Right ventricle myocardium superior (tissue), 1 donor: ENCODE results near the gene SIRT1. TPM values are rescaled to one million over a fixed set of nuclear protein-coding genes. Genes with fewer than 3 reads are reported as not detected.
A peak's percentile ranks its signal among the peaks of the same experiment; 100 is the strongest.
"Not testable (repeated sequence)": the region's sequence is repeated elsewhere in the genome, so short reads cannot be mapped to it uniquely, and the experiment has no call there.

Experiments
- ATAC-seq: fragments of 200-7000 bp; cut with Tn5 transposase; one replicate; pipeline ENCODE4 v1.9.1; 2020; ENCODE audit warnings: mild to moderate bottlenecking; ENCODE audit not compliant: poor library complexity
- DNase-seq: peaks from one replicate; pipeline ENCODE4 v3.0.0-alpha.2; 2020
- intact Hi-C: fragments of 100-400 bp; cut with DNase I; formaldehyde crosslinking; loops from one replicate; pipeline ENCODE4 v1.11.2; 2022
- long read RNA-seq: library from polyadenylated mRNA; unstranded; transcript quantifications from one replicate; pipeline ENCODE4 v2.0.0, GENCODE V29; 2021
- total RNA-seq: library from RNA; stranded (reverse); fragmentation: NEBNext Ultra II Directional; extraction: Animal tissue kit (Norgen Biotek cat#: 25700); gene quantifications from one replicate; pipeline ENCODE4 v1.2.1, GENCODE V29; 2021
- donor health status: DM: no; HTN: yes; CAD: no; lungs with severe emphysema.

The SIRT1 gene
- total RNA-seq: 11.7 TPM
- long read RNA-seq, full-length matches to known transcripts: 23 of 23 reads
- long read RNA-seq, partial matches to known transcripts: 0 of 23 reads
- long read RNA-seq, other reads (novel, unspliced or antisense): 0 of 23 reads

GRCh38 chr10:67884313-67884841, at the start of gene SIRT1:
SIRT1 (plus strand) TSS chr10:67884656; CDS start chr10:67884722, 66 bp downstream.
- peak; percentile 96 for ATAC-seq
- intact Hi-C loops: no loop called here

GRCh38 chr10:67835541-67836394, 48.7 kb upstream of the SIRT1 start:
- intact Hi-C loops, ATAC-seq: not testable (repeated sequence)

More at GRCh38 chr10:67884313-67884841, at the start of gene SIRT1:
- peak; percentile 99 for DNase-seq

GRCh38 chr10:67836488-67836887, 48.0 kb upstream of the SIRT1 start:
- DNase-seq (no peak), ATAC-seq (no peak)
- intact Hi-C loops: no loop called here

More at GRCh38 chr10:67835541-67836394, 48.7 kb upstream of the SIRT1 start:
- DNase-seq: not testable (repeated sequence)

GRCh38 chr10:67836972-67837371, 47.5 kb upstream of the SIRT1 start:
- intact Hi-C loops: no loop called here
- DNase-seq: no peak
- ATAC-seq: no peak

GRCh38 chr10:67837541-67838314, 46.7 kb upstream of the SIRT1 start, which contains the start of gene DNAJC12:
DNAJC12 (minus strand) TSS chr10:67838188; CDS start chr10:67838011, 177 bp downstream.
- intact Hi-C loops: no loop called here
- ATAC-seq (peak; percentile 92), DNase-seq (no peak)

- DNase-seq, ATAC-seq, intact Hi-C loops: not testable (repeated sequence)
These were observed 44.9 kb upstream of the SIRT1 start for GRCh38 chr10:67839511-67839910.

GRCh38 chr10:67839951-67840350, 44.5 kb upstream of the SIRT1 start:
- no peak for ATAC-seq
- intact Hi-C loops: no loop called here
- DNase-seq: no peak

GRCh38 chr10:67841737-67842136, 42.7 kb upstream of the SIRT1 start:
- DNase-seq (no peak), ATAC-seq (no peak)
- intact Hi-C loops: no loop called here

GRCh38 chr10:67843284-67843683, 41.2 kb upstream of the SIRT1 start:
- intact Hi-C loops: no loop called here
- DNase-seq (no peak), ATAC-seq (no peak)

GRCh38 chr10:67849331-67850011, 35.0 kb upstream of the SIRT1 start:
- DNase-seq (peak; percentile 99), ATAC-seq (peak; percentile 99)
- intact Hi-C loops: no loop called here

GRCh38 chr10:67851186-67851585, 33.3 kb upstream of the SIRT1 start:
- ATAC-seq (no peak), DNase-seq (no peak)
- intact Hi-C loops: no loop called here

- intact Hi-C loops: no loop called here
These were observed 31.7 kb upstream of the SIRT1 start for GRCh38 chr10:67852761-67853160.

GRCh38 chr10:67853512-67853911, 30.9 kb upstream of the SIRT1 start:
- intact Hi-C loops: no loop called here
- ATAC-seq: no peak

More at GRCh38 chr10:67852761-67853160, 31.7 kb upstream of the SIRT1 start:
- no peak for DNase-seq
- no peak for ATAC-seq

GRCh38 chr10:67858971-67859370, 25.5 kb upstream of the SIRT1 start:
- no peak for DNase-seq
- no peak for ATAC-seq
- intact Hi-C loops: no loop called here

More at GRCh38 chr10:67853512-67853911, 30.9 kb upstream of the SIRT1 start:
- DNase-seq: no peak

- no peak for ATAC-seq
- intact Hi-C loops: no loop called here
- DNase-seq: no peak
These were observed 22.6 kb upstream of the SIRT1 start for GRCh38 chr10:67861750-67862432.

GRCh38 chr10:67863094-67863493, 21.4 kb upstream of the SIRT1 start:
- intact Hi-C loops: no loop called here

GRCh38 chr10:67864607-67865371, 19.7 kb upstream of the SIRT1 start:
- DNase-seq (no peak), ATAC-seq (no peak)
- intact Hi-C loops: no loop called here

More at GRCh38 chr10:67863094-67863493, 21.4 kb upstream of the SIRT1 start:
- ATAC-seq (no peak), DNase-seq (no peak)
